GM21360 (cell line): ENCODE data around the gene FBF1.
"Not testable (repeated sequence)": the region's sequence is repeated elsewhere in the genome, so short reads cannot be mapped to it uniquely, and the experiment has no call there.

ENCODE experiments used
- ATAC-seq: cut with Tn5 transposase; IDR thresholded peaks from one replicate; pipeline ENCODE4 v1.9.1; 2021; ENCODE audit warnings: mild to moderate bottlenecking, moderate library complexity; ENCODE audit not compliant: unreplicated experiment

Gene FBF1

GRCh38 chr17:75897160-75898019 lies 43.5 kb downstream of the FBF1 start:
- peak; percentile 19 for ATAC-seq

- ATAC-seq, result peak; percentile 38
These were observed 44.3 kb downstream of the FBF1 start, which contains the start of gene TRIM65 for GRCh38 chr17:75896415-75897159. TRIM65 (minus strand) TSS chr17:75896951; CDS start chr17:75896937, 14 bp downstream.

GRCh38 chr17:75895370-75896155 lies 45.3 kb downstream of the FBF1 start:
- no peak for ATAC-seq

GRCh38 chr17:75894049-75894733 lies 46.7 kb downstream of the FBF1 start:
- no peak for ATAC-seq

- ATAC-seq, result no peak
These were observed 47.4 kb downstream of the FBF1 start for GRCh38 chr17:75893305-75894048.

GRCh38 chr17:75892556-75893224 lies 48.2 kb downstream of the FBF1 start:
- ATAC-seq, result no peak

- no peak for ATAC-seq
These were observed 49.0 kb downstream of the FBF1 start for GRCh38 chr17:75891605-75892555.

- ATAC-seq, result no peak
These were observed 49.7 kb downstream of the FBF1 start for GRCh38 chr17:75891022-75891604.

- ATAC-seq, result no peak
These were observed 51.4 kb downstream of the FBF1 start for GRCh38 chr17:75889454-75889853.

GRCh38 chr17:75888484-75888883 lies 52.4 kb downstream of the FBF1 start:
- ATAC-seq, result no peak

- ATAC-seq, result not testable (repeated sequence)
These were observed 55.0 kb downstream of the FBF1 start for GRCh38 chr17:75885860-75886259.

- ATAC-seq, result no peak
These were observed 55.4 kb downstream of the FBF1 start for GRCh38 chr17:75885431-75885830.

GRCh38 chr17:75881678-75882454 lies 59.0 kb downstream of the FBF1 start:
- no peak for ATAC-seq

- ATAC-seq, result no peak
These were observed 60.6 kb downstream of the FBF1 start for GRCh38 chr17:75880266-75880665.

GRCh38 chr17:75878174-75878998 lies 62.5 kb downstream of the FBF1 start, which contains the start of gene TRIM47:
TRIM47 (minus strand) TSS chr17:75878581; CDS start chr17:75878548, 33 bp downstream.
- no peak for ATAC-seq

GRCh38 chr17:75877752-75878173 lies 63.1 kb downstream of the FBF1 start:
- ATAC-seq, result no peak
